HFFc6 (cell line): Measurements from ENCODE around the gene TYMP. TPM values are rescaled to one million over a fixed set of nuclear protein-coding genes. Genes with fewer than 3 reads are reported as not detected.

Experiments used
- DNase-seq: peaks from one replicate; pipeline ENCODE4 v3.0.0-alpha.2; 2018
- H3K27ac Mint-ChIP-seq: 2 replicates; pipeline ENCODE4 v1.8.0; 2020; ENCODE audit warnings: mild to moderate bottlenecking, mixed read lengths
- H3K27me3 Mint-ChIP-seq: 2 replicates; pipeline ENCODE4 v1.8.0; 2021; ENCODE audit warnings: mild to moderate bottlenecking, moderate library complexity, mixed read lengths; ENCODE audit not compliant: insufficient read depth
- H3K36me3 Mint-ChIP-seq: 2 replicates; pipeline ENCODE4 v1.8.0; 2021; ENCODE audit warnings: low read depth, mixed read lengths
- H3K4me1 Mint-ChIP-seq: 2 replicates; pipeline ENCODE4 v1.8.0; 2020; ENCODE audit warnings: low read depth, mixed read lengths
- H3K4me3 Mint-ChIP-seq: 2 replicates; pipeline ENCODE4 v1.8.0; 2020; ENCODE audit warnings: mild to moderate bottlenecking, moderate library complexity, mixed read lengths
- H3K9me3 Mint-ChIP-seq: 2 replicates; pipeline ENCODE4 v1.8.0; 2020; ENCODE audit warnings: mild to moderate bottlenecking, mixed read lengths
- total RNA-seq, 6 experiments: library from RNA; stranded (reverse); fragmentation: NEBNext Ultra II Directional; extraction: Animal tissue kit (Norgen Biotek cat#: 25700); gene quantifications; 2 replicates in 1 of 6; 3 replicates in 5 of 6; pipeline ENCODE4 v1.2.3, GENCODE V29; 2021
- TF ChIP-seq, protein P1 (sequence below): fragments of 200-600 bp; sonication (generic); IDR thresholded peaks from 2 replicates; pipeline ENCODE4 v1.5.0; 2021; ENCODE audit warnings: antibody characterized with exemption, mild to moderate bottlenecking

TYMP gene
- total RNA-seq, 6 experiments from 2014 or later, result 0.95 to 2.1 (median 1.3) TPM

DNA sequence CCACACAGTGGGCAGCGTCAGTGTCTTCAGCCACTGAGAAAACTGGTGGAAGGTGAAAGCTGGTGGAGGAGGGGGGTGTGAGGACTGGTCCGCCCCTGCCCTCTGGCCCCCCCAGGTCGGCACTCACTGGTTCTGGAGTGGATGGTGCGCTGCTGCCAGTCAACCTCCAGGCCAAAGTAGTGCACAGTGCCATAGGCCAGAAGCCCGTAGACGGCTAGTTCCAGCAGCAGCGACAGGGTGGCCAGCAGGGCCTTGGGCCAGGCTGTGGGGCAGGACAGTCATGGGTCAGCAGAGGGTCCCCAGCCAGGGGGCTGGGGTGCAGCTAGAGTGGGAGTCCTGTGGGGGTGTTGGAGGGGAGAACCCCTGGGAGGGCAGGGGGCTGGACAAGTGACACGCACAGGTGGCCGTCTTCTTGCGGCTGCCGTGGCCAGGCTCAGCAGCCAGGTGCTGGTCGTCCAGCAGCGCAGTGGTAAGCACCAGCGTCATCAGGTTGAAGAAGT, 24.5 kb downstream of the TYMP start:
- DNase-seq, result no peak
- H3K36me3 Mint-ChIP-seq, result no peaks in the 10 kb centered on the region

DNA sequence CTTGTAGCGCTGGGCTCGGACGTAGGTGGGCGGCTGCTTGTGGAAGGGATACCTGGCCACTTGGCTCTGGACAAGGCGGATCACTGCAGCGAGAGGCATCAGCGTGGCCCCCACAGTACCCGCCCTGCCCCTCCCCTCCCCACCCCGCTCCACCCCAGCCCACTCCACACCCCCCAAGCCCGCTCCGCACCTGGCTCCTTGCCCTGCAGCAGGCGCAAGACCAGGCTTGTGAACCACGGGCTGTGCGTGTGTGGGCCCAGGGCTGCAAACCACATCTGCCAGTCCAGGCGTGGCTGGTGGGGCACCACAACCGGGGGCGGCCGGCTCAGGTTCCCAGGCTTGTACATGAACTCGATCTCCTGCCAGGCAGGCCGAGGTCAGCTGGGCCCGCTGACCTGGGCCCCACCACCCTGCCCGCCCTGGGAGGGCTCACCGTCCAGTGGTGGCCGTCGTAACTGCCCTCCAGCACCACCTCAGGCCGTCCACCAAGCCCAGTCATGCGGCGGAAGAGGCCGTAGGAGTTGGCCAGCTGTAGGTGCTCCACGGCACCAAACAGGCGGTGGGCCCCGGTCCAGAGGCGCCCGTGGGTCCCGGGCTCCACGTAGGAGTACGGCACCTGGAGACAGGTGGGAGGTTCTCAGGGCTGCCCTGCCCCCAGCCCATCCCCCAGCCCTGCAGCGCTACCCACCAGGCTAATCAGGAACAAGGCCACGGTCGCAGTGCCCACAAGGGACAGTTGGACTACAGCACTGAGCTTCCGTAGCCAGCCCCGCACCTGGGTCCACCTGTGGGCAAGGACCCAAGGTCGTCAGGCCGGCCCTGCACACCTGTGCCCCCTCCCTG, 25.2 kb downstream of the TYMP start:
- TF ChIP-seq, protein P1, sequence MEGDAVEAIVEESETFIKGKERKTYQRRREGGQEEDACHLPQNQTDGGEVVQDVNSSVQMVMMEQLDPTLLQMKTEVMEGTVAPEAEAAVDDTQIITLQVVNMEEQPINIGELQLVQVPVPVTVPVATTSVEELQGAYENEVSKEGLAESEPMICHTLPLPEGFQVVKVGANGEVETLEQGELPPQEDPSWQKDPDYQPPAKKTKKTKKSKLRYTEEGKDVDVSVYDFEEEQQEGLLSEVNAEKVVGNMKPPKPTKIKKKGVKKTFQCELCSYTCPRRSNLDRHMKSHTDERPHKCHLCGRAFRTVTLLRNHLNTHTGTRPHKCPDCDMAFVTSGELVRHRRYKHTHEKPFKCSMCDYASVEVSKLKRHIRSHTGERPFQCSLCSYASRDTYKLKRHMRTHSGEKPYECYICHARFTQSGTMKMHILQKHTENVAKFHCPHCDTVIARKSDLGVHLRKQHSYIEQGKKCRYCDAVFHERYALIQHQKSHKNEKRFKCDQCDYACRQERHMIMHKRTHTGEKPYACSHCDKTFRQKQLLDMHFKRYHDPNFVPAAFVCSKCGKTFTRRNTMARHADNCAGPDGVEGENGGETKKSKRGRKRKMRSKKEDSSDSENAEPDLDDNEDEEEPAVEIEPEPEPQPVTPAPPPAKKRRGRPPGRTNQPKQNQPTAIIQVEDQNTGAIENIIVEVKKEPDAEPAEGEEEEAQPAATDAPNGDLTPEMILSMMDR, result no peak

More for the DNA sequence above, 24.5 kb downstream of the TYMP start:
- Mint-ChIP-seq H3K27ac (no peak overlapping the region), H3K4me3 (no peak overlapping the region), H3K27me3 (no peaks in the 10 kb centered on the region), H3K4me1 (peaks cover 12% of the 10 kb centered on the region), H3K9me3 (no peaks in the 10 kb centered on the region)
- TF ChIP-seq, protein P1, result no peak

GRCh38 chr22:50503475-50504145, 26.2 kb downstream of the TYMP start:
- H3K36me3 Mint-ChIP-seq, result no peaks in the 10 kb centered on the region
- no peaks in the 10 kb centered on the region for H3K27me3 Mint-ChIP-seq
- H3K4me3 Mint-ChIP-seq, result no peak overlapping the region
- TF ChIP-seq, protein P1, result peak; percentile 36
- no peak overlapping the region for H3K27ac Mint-ChIP-seq
- no peaks in the 10 kb centered on the region for H3K9me3 Mint-ChIP-seq
- H3K4me1 Mint-ChIP-seq, result peaks cover 3% of the 10 kb centered on the region; the same call in 1 of the 2 replicates
- no peak for DNase-seq

More for the DNA sequence above, 25.2 kb downstream of the TYMP start:
- no peak overlapping the region for H3K27ac Mint-ChIP-seq
- H3K4me3 Mint-ChIP-seq, result no peak overlapping the region
- no peak for DNase-seq
- peaks cover 9% of the 10 kb centered on the region for H3K4me1 Mint-ChIP-seq
- no peaks in the 10 kb centered on the region for H3K27me3 Mint-ChIP-seq
- H3K36me3 Mint-ChIP-seq, result no peaks in the 10 kb centered on the region
- no peaks in the 10 kb centered on the region for H3K9me3 Mint-ChIP-seq

- H3K36me3 Mint-ChIP-seq, result no peaks in the 10 kb centered on the region
- no peaks in the 10 kb centered on the region for H3K9me3 Mint-ChIP-seq
- peaks cover under 1% of the 10 kb centered on the region; the same call in 1 of the 2 replicates for H3K27me3 Mint-ChIP-seq
- peaks cover 6% of the 10 kb centered on the region; the same call in 1 of the 2 replicates for H3K4me1 Mint-ChIP-seq
- no peak for DNase-seq
- H3K4me3 Mint-ChIP-seq, result no peak overlapping the region
- TF ChIP-seq, protein P1, result no peak
- H3K27ac Mint-ChIP-seq, result no peak overlapping the region
Measured at GRCh38 chr22:50502628-50503474, 27.0 kb downstream of the TYMP start.

DNA sequence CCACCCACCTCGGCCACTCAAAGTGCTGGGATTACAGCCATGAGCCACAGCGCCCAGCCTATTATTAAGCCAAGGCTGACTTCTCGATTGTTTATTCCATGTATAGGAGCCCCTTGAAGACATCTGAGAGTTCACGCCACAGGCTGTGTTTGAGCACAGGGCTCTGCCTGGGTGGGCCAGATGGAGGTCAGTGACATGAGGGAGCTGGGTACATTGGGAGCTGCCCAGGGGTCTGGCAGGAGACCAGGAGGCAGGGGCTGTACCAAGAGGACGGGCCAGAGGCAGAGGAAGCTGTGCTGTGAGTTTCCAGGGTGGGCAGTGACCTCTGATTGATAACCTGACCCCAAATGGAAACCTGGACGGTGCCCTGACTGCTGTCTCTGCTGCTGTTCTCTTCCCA, 27.7 kb downstream of the TYMP start:
- H3K4me1 Mint-ChIP-seq, result peaks cover 6% of the 10 kb centered on the region; the same call in 1 of the 2 replicates
- no peaks in the 10 kb centered on the region for H3K36me3 Mint-ChIP-seq
- TF ChIP-seq, protein P1, result no peak
- H3K27me3 Mint-ChIP-seq, result peaks cover 3% of the 10 kb centered on the region
- no peak overlapping the region for H3K27ac Mint-ChIP-seq
- H3K9me3 Mint-ChIP-seq, result no peaks in the 10 kb centered on the region
- DNase-seq, result no peak
- no peak overlapping the region for H3K4me3 Mint-ChIP-seq
